Renal cortex interstitium (tissue), 11 donors: ENCODE data around the gene WNT6. TPM values are rescaled to one million over a fixed set of nuclear protein-coding genes. Genes with fewer than 3 reads are reported as not detected.

ENCODE experiments used
- DNase-seq, 11 donors: peaks; one replicate each; pipeline ENCODE4 v3.0.0-alpha.2; 2013; ENCODE audit warnings: low read depth in 9 of 11, low spot score in 4 of 11; ENCODE audit errors: extremely low read depth in 1 of 11
- polyA plus RNA-seq, 3 donors: library from polyadenylated mRNA; unstranded; fragments of 120-200 nt; gene quantifications; one replicate each; pipeline ENCODE4 v1.2.1, GENCODE V29; 2013; ENCODE audit not compliant: insufficient read length in 3 of 3

The WNT6 gene
- polyA plus RNA-seq, 3 donors = 0.11 to 0.50 (median 0.39) TPM

- no peak for DNase-seq
Measured at GRCh38 chr2:218871345-218872302, 12.0 kb downstream of the WNT6 start.

GRCh38 chr2:218872645-218873358, 13.2 kb downstream of the WNT6 start:
- DNase-seq = no peak

DNA sequence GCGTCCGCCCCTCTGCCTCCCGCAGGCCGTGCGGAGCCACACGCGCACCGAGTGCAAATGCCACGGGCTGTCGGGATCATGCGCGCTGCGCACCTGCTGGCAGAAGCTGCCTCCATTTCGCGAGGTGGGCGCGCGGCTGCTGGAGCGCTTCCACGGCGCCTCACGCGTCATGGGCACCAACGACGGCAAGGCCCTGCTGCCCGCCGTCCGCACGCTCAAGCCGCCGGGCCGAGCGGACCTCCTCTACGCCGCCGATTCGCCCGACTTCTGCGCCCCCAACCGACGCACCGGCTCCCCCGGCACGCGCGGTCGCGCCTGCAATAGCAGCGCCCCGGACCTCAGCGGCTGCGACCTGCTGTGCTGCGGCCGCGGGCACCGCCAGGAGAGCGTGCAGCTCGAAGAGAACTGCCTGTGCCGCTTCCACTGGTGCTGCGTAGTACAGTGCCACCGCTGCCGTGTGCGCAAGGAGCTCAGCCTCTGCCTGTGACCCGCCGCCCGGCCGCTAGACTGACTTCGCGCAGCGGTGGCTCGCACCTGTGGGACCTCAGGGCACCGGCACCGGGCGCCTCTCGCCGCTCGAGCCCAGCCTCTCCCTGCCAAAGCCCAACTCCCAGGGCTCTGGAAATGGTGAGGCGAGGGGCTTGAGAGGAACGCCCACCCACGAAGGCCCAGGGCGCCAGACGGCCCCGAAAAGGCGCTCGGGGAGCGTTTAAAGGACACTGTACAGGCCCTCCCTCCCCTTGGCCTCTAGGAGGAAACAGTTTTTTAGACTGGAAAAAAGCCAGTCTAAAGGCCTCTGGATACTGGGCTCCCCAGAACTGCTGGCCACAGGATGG, 14.0 kb downstream of the WNT6 start:
- no peak for DNase-seq

DNA sequence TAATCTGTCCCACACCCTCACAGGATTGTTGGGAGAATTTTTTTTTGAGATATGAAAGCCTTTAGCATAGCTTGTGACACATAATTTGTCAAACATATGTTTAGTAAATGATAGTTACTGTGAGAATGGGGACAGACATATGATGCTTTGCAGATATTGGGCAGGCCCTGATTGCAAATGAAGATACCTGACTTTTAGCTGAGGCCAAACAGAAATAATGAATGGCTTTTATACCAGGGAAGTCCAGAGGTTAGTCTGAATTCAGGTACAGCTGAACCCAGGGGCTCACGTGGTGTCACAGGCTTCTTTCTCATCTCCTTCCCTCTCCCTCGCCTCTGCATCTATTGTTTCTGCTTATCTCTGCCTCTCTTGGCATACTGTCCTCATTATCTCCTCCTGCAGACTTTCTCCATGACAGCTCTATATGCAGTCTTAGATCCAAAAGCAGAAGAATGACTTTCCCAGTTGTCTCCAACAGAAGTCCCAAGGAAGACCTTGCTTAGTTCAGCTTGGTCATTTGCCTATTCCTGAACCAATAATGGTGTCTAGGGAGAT, 16.2 kb downstream of the WNT6 start:
- no peak for DNase-seq

- DNase-seq = peak in 2 of 11 donors; percentile 68 to 80
Measured at GRCh38 chr2:218876562-218877219, 17.1 kb downstream of the WNT6 start.

DNA sequence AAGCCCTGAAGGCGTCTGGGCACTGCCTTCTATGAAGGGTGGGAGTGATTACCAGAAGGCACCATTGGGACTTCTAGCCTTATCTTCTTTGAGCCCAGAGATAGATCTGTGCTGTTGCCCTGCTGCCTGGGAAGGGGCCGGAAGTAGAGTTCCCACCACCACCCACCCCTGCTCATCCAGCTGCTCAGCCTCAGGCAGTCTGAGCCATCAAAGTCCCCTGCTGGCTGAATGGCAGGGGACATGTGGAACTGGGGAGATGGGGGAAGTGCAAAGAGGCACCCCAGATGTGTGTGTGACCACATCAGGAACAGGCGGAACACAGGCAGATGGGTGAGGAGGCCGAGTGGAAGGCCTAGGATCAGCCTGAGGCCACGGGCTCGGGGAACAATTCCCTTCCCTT, 17.7 kb downstream of the WNT6 start:
- no peak for DNase-seq

- no peak for DNase-seq
Measured at GRCh38 chr2:218877891-218878290, 18.3 kb downstream of the WNT6 start.

DNA sequence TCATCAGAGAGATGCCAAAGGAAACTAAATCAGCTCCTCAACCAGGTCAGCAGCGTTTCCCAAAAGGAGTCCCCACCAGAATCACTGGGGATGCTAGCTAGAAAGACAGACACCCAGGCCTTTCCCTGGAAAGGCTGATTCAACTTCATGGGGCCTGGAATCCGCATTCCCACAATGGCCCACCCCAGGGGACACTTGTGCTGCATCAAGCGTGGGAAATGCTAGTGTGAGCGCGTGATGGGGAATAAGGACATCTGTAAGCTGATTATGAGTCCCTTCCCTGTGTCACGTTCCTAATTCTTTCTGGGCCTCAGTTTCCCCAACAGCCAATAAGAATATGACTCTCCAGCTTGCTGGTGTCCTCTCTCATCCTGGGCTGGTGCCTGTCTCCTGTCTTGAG, 18.9 kb downstream of the WNT6 start:
- no peak for DNase-seq

- no peak for DNase-seq
Measured at GRCh38 chr2:218878926-218879761, 19.5 kb downstream of the WNT6 start.

GRCh38 chr2:218879776-218880101, 20.1 kb downstream of the WNT6 start:
- no peak for DNase-seq

- DNase-seq = no peak
Measured at GRCh38 chr2:218880102-218880858, 20.7 kb downstream of the WNT6 start, which contains the start of gene WNT10A. WNT10A (plus strand) TSS chr2:218880852; CDS start chr2:218880996, 144 bp downstream.

DNA sequence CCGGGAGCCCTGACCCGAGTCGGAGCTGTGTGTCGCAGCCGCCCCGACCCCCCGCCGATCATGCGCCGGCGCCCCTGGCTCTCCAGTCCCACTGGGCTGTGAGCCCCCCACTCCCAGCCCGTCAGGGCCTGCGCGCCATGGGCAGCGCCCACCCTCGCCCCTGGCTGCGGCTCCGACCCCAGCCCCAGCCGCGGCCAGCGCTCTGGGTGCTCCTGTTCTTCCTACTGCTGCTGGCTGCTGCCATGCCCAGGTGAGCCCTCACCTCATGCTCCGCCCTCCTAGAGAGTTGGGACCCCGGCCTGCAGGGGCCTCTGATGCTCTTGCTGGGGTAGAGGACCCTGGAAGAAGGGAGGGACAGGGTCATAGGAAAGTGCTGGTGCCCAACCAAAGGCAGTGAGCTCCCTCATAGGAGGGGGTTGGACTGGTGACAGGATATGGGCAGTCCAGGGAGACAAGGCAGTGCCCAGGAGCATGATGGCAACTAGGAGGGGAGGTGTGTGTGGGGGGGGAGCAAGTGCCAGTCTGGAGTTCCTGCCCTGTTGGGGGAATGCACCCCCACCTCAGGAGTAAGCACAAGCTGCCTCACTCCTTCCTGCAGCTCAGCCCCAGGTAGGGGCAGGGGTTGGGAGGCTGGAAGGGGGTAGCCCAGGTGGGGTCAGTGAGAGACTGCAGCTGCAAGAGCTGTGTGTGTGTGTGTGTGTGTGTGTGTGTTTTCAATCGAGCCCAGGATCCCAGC, 21.4 kb downstream of the WNT6 start:
- DNase-seq = no peak

- no peak for DNase-seq
Measured at GRCh38 chr2:218881744-218882460, 22.3 kb downstream of the WNT6 start.

DNA sequence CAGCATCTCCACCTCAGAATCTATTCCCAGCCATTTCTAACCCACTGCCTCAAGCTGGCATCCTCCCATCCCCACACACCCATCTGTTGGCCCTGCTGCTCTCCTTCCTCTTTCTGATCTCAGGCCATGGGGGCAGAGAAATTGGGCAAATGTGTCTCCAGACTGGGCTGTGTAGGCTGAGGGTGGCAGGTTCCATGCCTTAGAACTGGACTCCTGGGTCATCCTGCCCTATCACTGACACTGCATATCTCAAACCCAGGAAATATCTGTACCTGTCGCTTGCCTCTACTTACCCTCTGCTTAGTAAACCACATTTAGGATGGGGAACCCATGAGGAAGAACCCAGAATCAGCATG, 22.8 kb downstream of the WNT6 start:
- no peak for DNase-seq

- DNase-seq = no peak
Measured at GRCh38 chr2:218882866-218883366, 23.3 kb downstream of the WNT6 start.
